Coronary artery (tissue), 2 donors: ENCODE results near the gene S100A2.
A peak's percentile ranks its signal among the peaks of the same experiment; 100 is the strongest.
"Not testable (repeated sequence)": the region's sequence is repeated elsewhere in the genome, so short reads cannot be mapped to it uniquely, and the experiment has no call there.

Experiments used
- DNase-seq: peaks from one replicate; pipeline ENCODE4 v3.0.0-alpha.2; 2017; ENCODE audit warnings: low spot score
- H3K27ac ChIP-seq, 2 donors: fragments of 200-600 bp; sonication (generic); one replicate each; pipeline ENCODE4 v1.5.1; 2016 to 2019
- H3K4me3 ChIP-seq: fragments of 200-600 bp; sonication (generic); 2 replicates; pipeline ENCODE4 v1.5.1; 2016; ENCODE audit warnings: mild to moderate bottlenecking, moderate library complexity
- CTCF ChIP-seq: fragments of 200-600 bp; sonication (generic); IDR thresholded peaks from one replicate; pipeline ENCODE4 v1.5.1; 2019; ENCODE audit warnings: antibody characterized with exemption

Gene S100A2

GRCh38 chr1:153531638-153532037 is 34.0 kb downstream of the S100A2 start:
- no peak for DNase-seq
- Histone ChIP-seq H3K27ac (no peak overlapping the region), H3K4me3 (no peak overlapping the region)
- TF ChIP-seq CTCF = no peak

GRCh38 chr1:153527683-153528040 is 38.0 kb downstream of the S100A2 start:
- H3K4me3 ChIP-seq = no peak overlapping the region
- DNase-seq = no peak
- H3K27ac ChIP-seq = no peak overlapping the region
- TF ChIP-seq CTCF = no peak

- Histone ChIP-seq H3K4me3 (no peak overlapping the region), H3K27ac (no peak overlapping the region)
- no peak for TF ChIP-seq CTCF
- DNase-seq = no peak
Observed at GRCh38 chr1:153527023-153527682, 38.5 kb downstream of the S100A2 start.

- no peak for DNase-seq
- H3K27ac ChIP-seq = no peak overlapping the region
Observed at GRCh38 chr1:153526132-153526543, 39.5 kb downstream of the S100A2 start.

GRCh38 chr1:153525088-153525728 is 40.4 kb downstream of the S100A2 start:
- Histone ChIP-seq H3K4me3 (no peak overlapping the region), H3K27ac (peak overlapping the region in 1 of 2 donors; percentile 36)
- no peak for DNase-seq
- TF ChIP-seq CTCF = no peak

More at GRCh38 chr1:153526132-153526543, 39.5 kb downstream of the S100A2 start:
- H3K4me3 ChIP-seq = no peak overlapping the region
- TF ChIP-seq CTCF = no peak

GRCh38 chr1:153522353-153523048 is 43.1 kb downstream of the S100A2 start:
- DNase-seq = peak; percentile 1
- H3K4me3 ChIP-seq, H3K27ac ChIP-seq: not testable (repeated sequence)

- not testable (repeated sequence) for H3K4me3 ChIP-seq, H3K27ac ChIP-seq
- DNase-seq = peak; percentile 2
Observed at GRCh38 chr1:153521808-153522207, 43.8 kb downstream of the S100A2 start.
